ENCODE data around the gene TCP10L.

GRCh38 chr21:32535612-32536011, 49.7 kb downstream of the TCP10L start:
- TF ChIP-seq CTCF (IDR thresholded peaks at IDR 0.05): no peak
- TF ChIP-seq POLR2A (IDR thresholded peaks at IDR 0.05): no peak

Measured in esophagus squamous epithelium (tissue), 4 donors.